ENCODE data around the gene CGREF1. TPM values are rescaled to one million over a fixed set of nuclear protein-coding genes. Genes with fewer than 3 reads are reported as not detected.
A peak's percentile ranks its signal among the peaks of the same experiment; 100 is the strongest.

CGREF1 gene
- total RNA-seq, 1 experiment from 2014 or later, result 2.1 TPM

DNA sequence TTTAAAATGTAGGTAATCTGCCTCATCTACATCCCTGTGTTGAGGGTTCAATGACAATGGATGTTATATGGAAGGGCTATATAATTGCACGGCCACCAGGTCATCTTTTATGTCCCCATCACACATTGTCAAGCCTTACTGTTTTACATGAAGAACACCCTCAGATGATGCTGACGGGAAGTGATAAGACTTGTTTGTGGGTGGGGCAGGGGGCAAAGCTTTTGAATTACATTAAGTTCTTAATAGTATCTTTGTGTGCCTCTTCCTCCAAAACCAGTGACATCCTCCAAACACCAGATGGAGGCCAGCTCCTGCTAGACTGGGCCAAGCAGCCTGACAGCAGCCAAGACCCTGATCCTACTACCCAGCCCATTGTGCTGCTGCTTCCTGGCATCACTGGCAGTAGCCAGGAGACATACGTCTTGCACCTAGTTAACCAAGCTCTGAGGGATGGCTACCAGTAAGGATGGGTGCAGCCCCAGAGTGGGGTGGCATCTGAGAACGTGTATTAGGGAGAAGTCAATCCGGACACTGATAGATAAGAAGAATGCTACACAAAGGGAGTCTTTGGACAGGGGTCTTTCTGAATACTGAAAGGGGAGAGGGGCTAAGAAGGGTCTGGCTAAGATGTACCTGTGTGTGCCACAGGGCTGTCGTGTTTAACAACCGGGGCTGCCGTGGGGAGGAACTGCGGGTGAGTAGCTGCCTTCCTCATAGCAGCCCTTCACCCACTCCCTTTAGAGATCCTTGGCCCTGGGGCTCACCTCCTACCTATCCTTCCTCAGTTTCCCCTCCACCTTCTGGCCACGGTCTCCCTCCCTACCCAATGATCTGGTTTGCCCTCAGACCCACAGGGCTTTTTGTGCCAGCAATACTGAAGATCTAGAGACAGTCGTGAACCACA lies 10.0 kb upstream of the CGREF1 start:
- Histone ChIP-seq H3K18ac (ENCODE audit: insufficient read length, low read depth, low read length) (no peak overlapping the region), H3K23me2 (ENCODE audit: insufficient read length, low read depth, low read length, poor library complexity, severe bottlenecking) (peaks cover 1% of the 10 kb centered on the region), H3K4me2 (ENCODE audit: insufficient read depth, insufficient read length, low read length) (no peak overlapping the region), H2BK15ac (ENCODE audit: low read depth, low read length) (no peak overlapping the region), H3K79me2 (ENCODE audit: insufficient read depth, low read length) (peaks cover 2% of the 10 kb centered on the region; the same call in 1 of the 2 replicates), H2BK12ac (ENCODE audit: insufficient read length, low read depth, low read length) (no peak overlapping the region), H2BK120ac (ENCODE audit: low read depth, low read length, poor library complexity, severe bottlenecking) (no peak overlapping the region), H3K27me3 (ENCODE audit: insufficient read depth, low read length) (no peaks in the 10 kb centered on the region), H2AK5ac (ENCODE audit: insufficient read length, low read length) (no peak overlapping the region), H2BK5ac (ENCODE audit: insufficient read length, low read length) (no peak overlapping the region), H3K56ac (ENCODE audit: insufficient read length, low read depth, low read length) (no peak overlapping the region), H3K23ac (ENCODE audit: insufficient read length, low read depth, low read length) (no peak overlapping the region), H3K9me3 (ENCODE audit: control insufficient read depth, low read depth, low read length) (no peaks in the 10 kb centered on the region), H3K14ac (ENCODE audit: insufficient read depth, low read length) (no peak overlapping the region), H3K9ac (ENCODE audit: extremely low read depth, insufficient read length, low read length) (no peak overlapping the region), H2AFZ (ENCODE audit: low read length) (no peak overlapping the region), H3K4me1 (ENCODE audit: insufficient read depth, low read length) (no peaks in the 10 kb centered on the region; the same call in 1 of the 2 replicates), H4K5ac (ENCODE audit: insufficient read length, low read depth, low read length) (no peak overlapping the region), H4K20me1 (ENCODE audit: control insufficient read depth, insufficient read depth, insufficient read length) (no peaks in the 10 kb centered on the region), H4K91ac (ENCODE audit: insufficient read length, low read depth, low read length) (no peak overlapping the region), H3K79me1 (ENCODE audit: insufficient read depth, low read depth, low read length, poor library complexity, severe bottlenecking) (peaks cover 4% of the 10 kb centered on the region), H3K4ac (ENCODE audit: low read depth, low read length) (no peak overlapping the region), H4K8ac (replicated peaks; ENCODE audit: insufficient read length, low read depth, low read length) (no peak overlapping the region), H2BK20ac (ENCODE audit: low read depth, low read length, poor library complexity, severe bottlenecking) (no peak overlapping the region), H3K27ac (ENCODE audit: insufficient read length, low read depth, low read length) (no peak overlapping the region), H3T11ph (ENCODE audit: low read length) (no peak overlapping the region)
- no peak for TF ChIP-seq CTCF (conservative IDR thresholded peaks at IDR 0.05)
- H3K36me3 Mint-ChIP-seq (ENCODE audit: insufficient read depth in 1 of 3, low read depth in 3 of 3), result peaks cover 9 to 38% (median 34%) of the 10 kb centered on the region in 3 experiments
- no CpG with 5 or more reads among the region's 11 CpGs for WGBS (ENCODE audit: extremely low coverage, insufficient read length, low lambda C conversion rate)
- H3K9me3 Mint-ChIP-seq, result no peaks in the 10 kb centered on the region
- H3K4me3 Mint-ChIP-seq, result no peak overlapping the region; a peak in 1 of 5 replicates
- DNase-seq, result no peak
- H3K4me1 Mint-ChIP-seq, result peaks cover 11 to 15% of the 10 kb centered on the region in 2 experiments
- peak overlapping the region in 1 of 3 experiments; percentile 11; a peak in 1 of 7 replicates for H3K27ac Mint-ChIP-seq
- peaks cover 7% of the 10 kb centered on the region for H3K27me3 Mint-ChIP-seq (ENCODE audit: low read depth)

Measured in H9 (cell line).